HFFc6 (cell line): Measurements from ENCODE around the gene THPO. TPM values are rescaled to one million over a fixed set of nuclear protein-coding genes. Genes with fewer than 3 reads are reported as not detected.

Source experiments
- DNase-seq: peaks from one replicate; pipeline ENCODE4 v3.0.0-alpha.2; 2018
- H3K27ac Mint-ChIP-seq: 2 replicates; pipeline ENCODE4 v1.8.0; 2020; ENCODE audit warnings: mild to moderate bottlenecking, mixed read lengths
- H3K27me3 Mint-ChIP-seq: 2 replicates; pipeline ENCODE4 v1.8.0; 2021; ENCODE audit warnings: mild to moderate bottlenecking, moderate library complexity, mixed read lengths; ENCODE audit not compliant: insufficient read depth
- H3K36me3 Mint-ChIP-seq: 2 replicates; pipeline ENCODE4 v1.8.0; 2021; ENCODE audit warnings: low read depth, mixed read lengths
- H3K4me1 Mint-ChIP-seq: 2 replicates; pipeline ENCODE4 v1.8.0; 2020; ENCODE audit warnings: low read depth, mixed read lengths
- H3K4me3 Mint-ChIP-seq: 2 replicates; pipeline ENCODE4 v1.8.0; 2020; ENCODE audit warnings: mild to moderate bottlenecking, moderate library complexity, mixed read lengths
- H3K9me3 Mint-ChIP-seq: 2 replicates; pipeline ENCODE4 v1.8.0; 2020; ENCODE audit warnings: mild to moderate bottlenecking, mixed read lengths
- CTCF ChIP-seq: fragments of 200-600 bp; sonication (generic); IDR thresholded peaks from 2 replicates; pipeline ENCODE4 v1.5.0; 2021; ENCODE audit warnings: antibody characterized with exemption, mild to moderate bottlenecking
- total RNA-seq, 6 experiments: library from RNA; stranded (reverse); fragmentation: NEBNext Ultra II Directional; extraction: Animal tissue kit (Norgen Biotek cat#: 25700); gene quantifications; 2 replicates in 1 of 6; 3 replicates in 5 of 6; pipeline ENCODE4 v1.2.3, GENCODE V29; 2021

The THPO gene
- total RNA-seq, 6 experiments from 2014 or later: not detected

DNA sequence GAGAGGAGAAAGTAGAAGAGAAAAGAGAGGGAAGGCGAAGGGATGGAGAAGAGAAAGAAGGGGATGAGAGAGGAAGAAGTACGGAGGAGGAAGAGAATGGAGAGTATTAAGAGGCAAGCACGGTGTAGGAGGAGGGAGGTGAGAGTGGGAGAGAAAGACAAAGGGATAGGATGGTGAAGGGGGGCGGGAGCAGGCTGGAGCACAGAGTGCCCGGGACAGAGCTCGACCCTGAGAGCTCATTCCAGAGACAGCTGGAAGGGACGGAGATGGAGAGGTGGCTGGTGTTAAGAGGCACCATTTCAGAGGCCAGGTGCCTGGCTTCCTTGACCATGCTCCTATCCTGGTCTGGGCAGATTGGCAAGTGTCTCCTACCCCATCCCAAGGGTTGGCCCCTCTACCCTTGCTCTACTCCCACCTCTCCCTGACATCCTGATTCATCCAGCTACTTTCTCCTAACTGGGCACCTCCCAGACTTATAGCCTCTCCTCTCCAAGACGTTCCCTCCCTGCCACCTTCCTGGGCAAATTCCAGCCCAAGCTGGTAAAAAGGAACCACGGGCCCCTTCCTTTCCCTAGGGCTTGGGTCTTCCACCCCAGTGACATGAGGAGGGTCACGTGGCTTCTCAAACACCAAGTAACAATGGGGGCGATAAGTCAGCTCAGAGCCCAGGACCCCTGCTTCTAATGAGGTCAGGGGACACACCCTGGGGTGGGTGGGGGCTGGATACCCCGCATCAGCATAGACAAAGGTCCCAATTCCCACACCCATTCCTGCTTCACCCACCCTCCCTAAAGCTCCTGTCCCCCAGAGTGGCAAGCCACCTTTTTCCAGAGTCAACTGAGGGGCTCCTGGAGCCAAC is 17.7 kb downstream of the THPO start:
- H3K27me3 Mint-ChIP-seq: peaks cover 7% of the 10 kb centered on the region
- no peak for TF ChIP-seq CTCF
- peaks cover 15% of the 10 kb centered on the region for H3K36me3 Mint-ChIP-seq
- peak overlapping the region; percentile 91 for H3K4me3 Mint-ChIP-seq
- no peaks in the 10 kb centered on the region for H3K9me3 Mint-ChIP-seq
- H3K27ac Mint-ChIP-seq: peak overlapping the region; percentile 72
- peaks cover 36% of the 10 kb centered on the region for H3K4me1 Mint-ChIP-seq
- no peak for DNase-seq

DNA sequence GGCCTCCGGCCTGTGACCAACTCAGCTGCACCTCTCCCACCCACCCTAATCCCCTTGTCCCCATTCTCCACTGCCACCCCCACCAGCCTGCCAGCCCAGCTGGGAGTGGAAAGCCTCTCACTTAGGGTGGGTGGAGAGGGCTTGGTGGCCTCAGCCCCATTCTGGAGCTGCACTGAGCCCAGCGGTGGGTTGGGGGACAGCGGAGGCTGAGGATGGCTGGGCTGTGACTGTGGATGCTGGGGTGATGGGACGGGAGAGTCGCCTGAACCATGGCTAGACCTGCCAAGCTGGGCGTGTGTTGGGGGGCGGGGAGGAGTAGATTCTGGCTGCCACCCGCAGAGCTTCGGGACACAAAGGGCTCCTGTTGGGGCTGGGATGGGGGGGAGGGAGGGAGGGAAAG is 18.4 kb downstream of the THPO start:
- no peak for TF ChIP-seq CTCF
- peaks cover 10% of the 10 kb centered on the region for H3K36me3 Mint-ChIP-seq
- DNase-seq: no peak
- H3K27me3 Mint-ChIP-seq: peaks cover 8% of the 10 kb centered on the region
- H3K4me1 Mint-ChIP-seq: peaks cover 34% of the 10 kb centered on the region
- peak overlapping the region; percentile 50 for H3K27ac Mint-ChIP-seq
- H3K4me3 Mint-ChIP-seq: peak overlapping the region; percentile 91
- H3K9me3 Mint-ChIP-seq: no peaks in the 10 kb centered on the region

DNA sequence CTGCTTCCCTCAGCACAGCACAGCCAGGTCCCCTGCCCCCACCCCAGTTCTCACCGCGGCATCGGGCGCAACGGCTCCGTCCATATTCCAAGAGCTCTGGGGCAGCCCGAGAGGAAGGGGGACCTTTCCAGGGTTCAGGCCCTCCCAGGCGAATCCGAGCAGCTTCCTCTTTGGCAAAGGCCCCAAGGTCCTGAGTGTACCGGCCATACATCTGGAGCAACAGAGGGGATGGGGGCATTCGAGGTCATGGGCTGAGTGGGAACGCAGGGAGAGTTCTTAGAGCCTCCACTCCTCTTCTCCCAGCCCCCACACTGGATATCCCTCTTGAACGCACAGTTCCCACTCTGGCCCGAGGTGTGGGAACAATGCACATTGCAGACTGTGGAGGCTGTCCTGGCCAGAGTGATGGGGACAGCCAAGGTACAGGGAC is 19.1 kb downstream of the THPO start:
- Mint-ChIP-seq H3K27me3 (peaks cover 8% of the 10 kb centered on the region), H3K9me3 (no peaks in the 10 kb centered on the region), H3K36me3 (peaks cover 6% of the 10 kb centered on the region; the same call in 1 of the 2 replicates), H3K4me3 (no peak overlapping the region), H3K4me1 (peaks cover 28% of the 10 kb centered on the region), H3K27ac (no peak overlapping the region)
- no peak for DNase-seq
- TF ChIP-seq CTCF: no peak

DNA sequence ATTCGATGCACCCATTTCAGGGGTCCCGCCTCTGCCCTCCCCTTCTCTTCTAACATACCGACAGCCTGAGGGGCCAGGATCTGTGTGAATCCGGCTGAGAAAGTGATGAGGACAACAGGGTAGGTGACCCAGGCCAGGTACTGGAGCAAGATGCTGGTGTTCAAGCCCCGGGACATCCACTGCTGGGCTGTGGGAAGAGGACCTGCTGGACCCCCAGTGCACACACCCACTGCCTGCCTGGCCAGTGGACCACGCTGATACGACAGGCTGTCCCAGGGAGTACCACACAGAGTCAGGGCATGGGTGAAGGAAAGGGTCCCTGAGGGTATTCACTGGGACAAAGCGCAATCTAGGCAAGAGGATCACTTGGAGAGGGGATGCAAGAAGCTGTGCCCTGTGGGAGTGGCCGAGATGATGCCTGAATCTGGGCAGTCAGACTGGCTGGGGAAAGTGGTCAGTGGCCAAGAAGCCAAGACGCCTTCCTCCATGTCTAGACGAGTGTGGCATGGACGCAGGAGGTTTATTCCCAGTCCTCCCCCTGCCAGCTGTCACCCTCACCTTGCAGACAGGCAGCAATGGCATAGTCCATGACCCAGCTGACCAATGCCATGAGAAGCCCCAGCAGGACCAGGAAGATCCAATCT is 19.8 kb downstream of the THPO start:
- H3K36me3 Mint-ChIP-seq: peaks cover 6% of the 10 kb centered on the region; the same call in 1 of the 2 replicates
- H3K4me1 Mint-ChIP-seq: peaks cover 28% of the 10 kb centered on the region
- TF ChIP-seq CTCF: no peak
- H3K9me3 Mint-ChIP-seq: no peaks in the 10 kb centered on the region
- H3K27ac Mint-ChIP-seq: no peak overlapping the region
- DNase-seq: no peak
- no peak overlapping the region for H3K4me3 Mint-ChIP-seq
- H3K27me3 Mint-ChIP-seq: peaks cover 4% of the 10 kb centered on the region; the same call in 1 of the 2 replicates

DNA sequence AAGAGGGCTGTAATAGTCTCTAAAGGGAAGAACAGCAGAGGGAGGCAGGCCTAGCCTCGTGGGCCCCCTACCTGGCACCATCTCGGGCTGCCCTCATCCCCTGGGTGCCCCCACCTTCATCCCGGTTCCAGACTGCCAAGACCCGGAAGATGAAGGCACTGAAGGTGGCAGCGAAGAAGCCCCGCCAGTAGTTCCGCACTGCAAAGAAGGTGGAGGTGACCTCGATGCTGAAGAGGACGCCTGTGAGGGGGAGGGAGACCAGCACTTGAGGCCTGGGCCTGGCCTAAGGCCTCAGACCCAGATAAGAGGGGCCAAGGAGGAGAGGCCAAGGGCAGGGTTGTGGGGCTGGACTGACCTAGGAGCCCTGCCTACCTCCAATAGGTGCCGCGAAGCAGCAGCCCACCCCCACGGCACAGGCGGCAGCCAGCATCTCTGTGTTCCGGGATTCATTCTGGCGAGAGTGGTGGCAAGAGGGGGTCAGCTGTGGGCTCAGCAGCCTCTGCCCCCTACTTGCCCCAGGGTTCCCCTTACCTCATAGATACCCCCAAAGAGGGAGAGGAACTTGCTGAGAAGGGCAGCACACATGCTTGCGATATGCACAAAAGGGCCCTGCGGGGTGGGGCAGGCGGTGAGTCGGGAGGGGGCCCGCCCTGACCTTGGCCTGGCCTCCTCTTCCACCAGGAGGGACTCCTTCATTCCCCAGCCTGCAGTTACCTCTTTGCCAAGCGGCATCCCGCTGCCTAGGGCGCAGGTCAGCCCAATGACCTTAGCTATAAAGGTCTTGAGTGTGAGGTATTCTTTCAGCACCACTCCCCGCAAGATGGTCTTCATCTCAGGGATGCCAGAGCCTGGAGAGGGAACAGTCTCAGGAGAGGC is 20.5 kb downstream of the THPO start:
- no peak for DNase-seq
- Mint-ChIP-seq H3K4me3 (no peak overlapping the region), H3K27ac (no peak overlapping the region), H3K4me1 (peaks cover 28% of the 10 kb centered on the region), H3K36me3 (peaks cover 8% of the 10 kb centered on the region; the same call in 1 of the 2 replicates), H3K27me3 (peaks cover 4% of the 10 kb centered on the region; the same call in 1 of the 2 replicates), H3K9me3 (no peaks in the 10 kb centered on the region)
- TF ChIP-seq CTCF: no peak
